Liver (tissue), 9 donors: ENCODE results near the gene DPP9. TPM values are rescaled to one million over a fixed set of nuclear protein-coding genes. Genes with fewer than 3 reads are reported as not detected.

ENCODE experiments used
- DNase-seq: peaks from one replicate; pipeline ENCODE4 v3.0.0-alpha.2; 2017; ENCODE audit warnings: low spot score
- H3K27ac ChIP-seq, 2 donors: one replicate each; pipeline ENCODE4 v1.7.0; 2013; ENCODE audit warnings: inconsistent platforms in 2 of 2, low read length in 2 of 2, control low read depth in 1 of 2, low read depth in 1 of 2, mild to moderate bottlenecking in 1 of 2
- H3K27me3 ChIP-seq, 4 donors: one replicate each; pipeline versions ENCODE4 v1.6.1 to v1.7.0; 2013; ENCODE audit warnings: low read length in 3 of 4, inconsistent platforms in 1 of 4, mild to moderate bottlenecking in 1 of 4, moderate library complexity in 1 of 4; ENCODE audit not compliant: control insufficient read depth in 4 of 4, insufficient read depth in 4 of 4
- H3K36me3 ChIP-seq, 4 donors: one replicate each; pipeline versions ENCODE4 v1.6.1 to v1.7.0; 2013; ENCODE audit warnings: low read length in 3 of 4, mild to moderate bottlenecking in 3 of 4, low read depth in 1 of 4, moderate library complexity in 1 of 4; ENCODE audit not compliant: control insufficient read depth in 4 of 4, insufficient read depth in 3 of 4
- H3K4me1 ChIP-seq, 4 donors: one replicate each; pipeline versions ENCODE4 v1.6.1 to v1.7.0; 2013; ENCODE audit warnings: low read length in 3 of 4, mild to moderate bottlenecking in 3 of 4, moderate library complexity in 1 of 4; ENCODE audit not compliant: control insufficient read depth in 4 of 4, insufficient read depth in 4 of 4
- H3K4me3 ChIP-seq, 3 donors: one replicate each; pipeline versions ENCODE4 v1.6.1 to v1.7.0; 2013; ENCODE audit warnings: low read length in 3 of 3, control low read depth in 1 of 3, low read depth in 1 of 3, mild to moderate bottlenecking in 1 of 3
- H3K9ac ChIP-seq, 2 donors: one replicate each; pipeline ENCODE4 v1.7.0; 2013; ENCODE audit warnings: low read length in 2 of 2, mild to moderate bottlenecking in 2 of 2, moderate library complexity in 2 of 2, control low read depth in 1 of 2, low read depth in 1 of 2
- H3K9me3 ChIP-seq, 4 donors: one replicate each; pipeline versions ENCODE4 v1.6.1 to v1.7.0; 2013; ENCODE audit warnings: low read length in 3 of 4; ENCODE audit not compliant: control insufficient read depth in 4 of 4
- EGR1 ChIP-seq, 2 donors: IDR thresholded peaks; 2 replicates each; pipeline ENCODE4 v1.6.1; 2016 to 2018; ENCODE audit warnings: antibody characterized with exemption in 2 of 2, low read depth in 2 of 2
- FOXA1 ChIP-seq: IDR thresholded peaks from 2 replicates; pipeline ENCODE4 v1.6.1; 2016; ENCODE audit warnings: antibody characterized with exemption
- FOXA2 ChIP-seq: IDR thresholded peaks from 2 replicates; pipeline ENCODE4 v1.6.1; 2016; ENCODE audit warnings: antibody characterized with exemption
- GABPA ChIP-seq, 2 donors: IDR thresholded peaks in 1 of 2; conservative IDR thresholded peaks in 1 of 2; 2 replicates each; pipeline ENCODE4 v1.6.1; 2016; ENCODE audit warnings: antibody characterized with exemption in 2 of 2, mild to moderate bottlenecking in 1 of 2, moderate library complexity in 1 of 2
- HNF4A ChIP-seq, 2 donors: conservative IDR thresholded peaks; 2 replicates each; pipeline ENCODE4 v1.6.1; 2016; ENCODE audit warnings: antibody characterized with exemption in 2 of 2, mild to moderate bottlenecking in 2 of 2
- HNF4G ChIP-seq: IDR thresholded peaks from 2 replicates; pipeline ENCODE4 v1.6.1; 2016; ENCODE audit warnings: antibody characterized with exemption
- JUND ChIP-seq, 2 donors: IDR thresholded peaks; 2 replicates each; pipeline ENCODE4 v1.6.1; 2016; ENCODE audit warnings: antibody characterized with exemption in 2 of 2
- RAD21 ChIP-seq, 2 donors: IDR thresholded peaks; 2 replicates each; pipeline ENCODE4 v1.6.1; 2016; ENCODE audit warnings: antibody characterized with exemption in 2 of 2, mild to moderate bottlenecking in 2 of 2
- RXRA ChIP-seq, 2 donors: IDR thresholded peaks; 2 replicates each; pipeline ENCODE4 v1.6.1; 2017 to 2018; ENCODE audit warnings: antibody characterized with exemption in 2 of 2, mild to moderate bottlenecking in 1 of 2
- TAF1 ChIP-seq: conservative IDR thresholded peaks from 2 replicates; pipeline ENCODE4 v1.6.1; 2016; ENCODE audit warnings: antibody characterized with exemption, mild to moderate bottlenecking
- YY1 ChIP-seq: IDR thresholded peaks from 2 replicates; pipeline ENCODE4 v1.6.1; 2016; ENCODE audit warnings: antibody characterized with exemption, mild to moderate bottlenecking
- WGBS: extraction: QIAGEN DNeasy Blood & Tissue Kit; methylation state at CpG from one replicate; pipeline ENCODE4 v1.1.7; 2013; 5-methylcytosine and 5-hydroxymethylcytosine counted together
- polyA plus RNA-seq, 2 donors: library from polyadenylated mRNA; stranded (reverse) in 1 of 2; unstranded in 1 of 2; fragments of 200-250 nt in 1 of 2; fragments of >200 nt in 1 of 2; fragmentation: Nextera tagmentation in 1 of 2; extraction: Ambion mirVana in 1 of 2; gene quantifications; one replicate each; pipeline versions ENCODE4 v1.2.1 to v1.2.3, GENCODE V29; 2013 to 2015
- total RNA-seq, 2 donors: library from RNA; depleted of rRNA; stranded (reverse); fragments of >200 nt; gene quantifications; one replicate each; pipeline ENCODE4 v1.2.3, GENCODE V29; 2014
- TF ChIP-seq, protein P1 (sequence below): IDR thresholded peaks from 2 replicates; pipeline ENCODE4 v1.6.1; 2016; ENCODE audit warnings: antibody characterized with exemption
- TF ChIP-seq, protein P2 (sequence below): fragments of 150-350 bp; IDR thresholded peaks from 2 replicates; pipeline ENCODE4 v1.5.1; 2017; ENCODE audit warnings: improper control_type of control experiment, low read depth, low read length; ENCODE audit not compliant: missing input control
- TF ChIP-seq, protein P3 (sequence below): IDR thresholded peaks from 2 replicates; pipeline ENCODE4 v1.6.1; 2016; ENCODE audit warnings: antibody characterized with exemption
- TF ChIP-seq, protein P4 (sequence below): IDR thresholded peaks from 2 replicates; pipeline ENCODE4 v1.6.1; 2016; ENCODE audit warnings: antibody characterized with exemption, mild to moderate bottlenecking
- TF ChIP-seq, protein P5 (sequence below): IDR thresholded peaks from 2 replicates; pipeline ENCODE4 v1.6.1; 2016; ENCODE audit warnings: antibody characterized with exemption
- donor health status: healthy.
- donor health status: healthy.
- donor health status: healthy.
- donor health status: healthy.
- donor health status: healthy.

DPP9 gene
- total and polyA plus RNA-seq, 4 donors, result 20.5 to 74.5 (median 40.3) TPM

DNA sequence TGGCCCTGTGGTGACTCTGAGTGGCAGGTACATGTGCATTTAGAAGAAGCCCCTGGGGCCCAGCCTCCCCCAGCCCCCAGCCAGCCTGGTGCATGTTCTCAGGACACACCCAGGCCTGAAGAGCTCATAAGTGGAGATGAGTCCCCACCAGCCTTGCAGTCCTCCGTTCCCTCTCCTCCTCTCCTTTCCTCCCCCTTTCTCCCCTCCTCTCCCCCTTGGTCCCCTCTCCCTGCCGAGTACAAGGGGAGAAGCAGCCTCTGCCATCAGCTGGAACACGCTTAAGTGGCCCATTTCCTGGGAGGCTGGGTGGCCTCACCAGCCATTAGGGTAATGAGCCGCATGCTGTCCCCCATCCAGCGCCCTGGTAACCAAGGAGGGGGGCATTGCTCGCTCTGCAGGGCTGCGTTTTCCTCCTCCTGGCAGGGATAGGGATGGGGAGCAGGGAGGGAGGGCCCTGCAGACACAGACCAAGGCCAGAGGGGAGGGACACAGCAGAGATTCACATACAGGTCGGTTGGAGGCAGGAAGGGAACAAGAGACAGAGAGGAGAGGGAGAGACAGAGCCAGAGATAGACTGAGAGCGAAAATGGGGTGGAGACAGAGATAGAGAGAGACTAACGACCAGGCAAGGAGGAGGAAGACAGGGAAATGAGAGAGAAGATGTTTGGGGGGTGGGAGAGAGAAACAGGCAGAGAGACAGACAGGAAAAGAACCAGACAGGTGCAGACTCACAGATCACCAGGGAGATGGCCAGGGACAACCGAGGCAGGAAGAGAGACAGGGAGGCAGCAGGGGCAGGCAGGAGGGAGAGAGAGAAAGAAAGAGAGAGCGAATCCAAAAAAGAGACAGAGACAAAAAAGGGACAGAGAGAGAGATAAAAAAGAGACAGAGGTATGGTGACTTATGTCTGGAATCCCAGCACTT is 19.3 kb upstream of the DPP9 start:
- Histone ChIP-seq H3K27me3 (no peaks in the 10 kb centered on the region), H3K4me3 (no peak overlapping the region), H3K4me1 (no peaks in the 10 kb centered on the region), H3K36me3 (no peaks in the 10 kb centered on the region), H3K9me3 (no peaks in the 10 kb centered on the region), H3K9ac (no peak overlapping the region), H3K27ac (no peak overlapping the region)
- 54% methylated on average over 12 of the region's 12 CpGs for WGBS
- no peak for DNase-seq
- TF ChIP-seq JUND (IDR thresholded peaks at IDR 0.05), result no peak
- TF ChIP-seq HNF4G, result no peak
- no peak for TF ChIP-seq RXRA (IDR thresholded peaks at IDR 0.05)
- TF ChIP-seq, protein P1, sequence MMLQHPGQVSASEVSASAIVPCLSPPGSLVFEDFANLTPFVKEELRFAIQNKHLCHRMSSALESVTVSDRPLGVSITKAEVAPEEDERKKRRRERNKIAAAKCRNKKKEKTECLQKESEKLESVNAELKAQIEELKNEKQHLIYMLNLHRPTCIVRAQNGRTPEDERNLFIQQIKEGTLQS, result no peak
- TF ChIP-seq, protein P2, sequence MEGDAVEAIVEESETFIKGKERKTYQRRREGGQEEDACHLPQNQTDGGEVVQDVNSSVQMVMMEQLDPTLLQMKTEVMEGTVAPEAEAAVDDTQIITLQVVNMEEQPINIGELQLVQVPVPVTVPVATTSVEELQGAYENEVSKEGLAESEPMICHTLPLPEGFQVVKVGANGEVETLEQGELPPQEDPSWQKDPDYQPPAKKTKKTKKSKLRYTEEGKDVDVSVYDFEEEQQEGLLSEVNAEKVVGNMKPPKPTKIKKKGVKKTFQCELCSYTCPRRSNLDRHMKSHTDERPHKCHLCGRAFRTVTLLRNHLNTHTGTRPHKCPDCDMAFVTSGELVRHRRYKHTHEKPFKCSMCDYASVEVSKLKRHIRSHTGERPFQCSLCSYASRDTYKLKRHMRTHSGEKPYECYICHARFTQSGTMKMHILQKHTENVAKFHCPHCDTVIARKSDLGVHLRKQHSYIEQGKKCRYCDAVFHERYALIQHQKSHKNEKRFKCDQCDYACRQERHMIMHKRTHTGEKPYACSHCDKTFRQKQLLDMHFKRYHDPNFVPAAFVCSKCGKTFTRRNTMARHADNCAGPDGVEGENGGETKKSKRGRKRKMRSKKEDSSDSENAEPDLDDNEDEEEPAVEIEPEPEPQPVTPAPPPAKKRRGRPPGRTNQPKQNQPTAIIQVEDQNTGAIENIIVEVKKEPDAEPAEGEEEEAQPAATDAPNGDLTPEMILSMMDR, result no peak
- TF ChIP-seq, protein P3, sequence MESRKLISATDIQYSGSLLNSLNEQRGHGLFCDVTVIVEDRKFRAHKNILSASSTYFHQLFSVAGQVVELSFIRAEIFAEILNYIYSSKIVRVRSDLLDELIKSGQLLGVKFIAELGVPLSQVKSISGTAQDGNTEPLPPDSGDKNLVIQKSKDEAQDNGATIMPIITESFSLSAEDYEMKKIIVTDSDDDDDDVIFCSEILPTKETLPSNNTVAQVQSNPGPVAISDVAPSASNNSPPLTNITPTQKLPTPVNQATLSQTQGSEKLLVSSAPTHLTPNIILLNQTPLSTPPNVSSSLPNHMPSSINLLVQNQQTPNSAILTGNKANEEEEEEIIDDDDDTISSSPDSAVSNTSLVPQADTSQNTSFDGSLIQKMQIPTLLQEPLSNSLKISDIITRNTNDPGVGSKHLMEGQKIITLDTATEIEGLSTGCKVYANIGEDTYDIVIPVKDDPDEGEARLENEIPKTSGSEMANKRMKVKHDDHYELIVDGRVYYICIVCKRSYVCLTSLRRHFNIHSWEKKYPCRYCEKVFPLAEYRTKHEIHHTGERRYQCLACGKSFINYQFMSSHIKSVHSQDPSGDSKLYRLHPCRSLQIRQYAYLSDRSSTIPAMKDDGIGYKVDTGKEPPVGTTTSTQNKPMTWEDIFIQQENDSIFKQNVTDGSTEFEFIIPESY, result no peak
- TF ChIP-seq GABPA (IDR thresholded peaks at IDR 0.05 in 1 of 2, conservative IDR thresholded peaks at IDR 0.05 in 1 of 2), result no peak
- TF ChIP-seq HNF4A (conservative IDR thresholded peaks at IDR 0.05), result no peak
- TF ChIP-seq EGR1 (IDR thresholded peaks at IDR 0.05; ENCODE audit: low read depth in 2 of 2), result no peak
- no peak for TF ChIP-seq YY1

DNA sequence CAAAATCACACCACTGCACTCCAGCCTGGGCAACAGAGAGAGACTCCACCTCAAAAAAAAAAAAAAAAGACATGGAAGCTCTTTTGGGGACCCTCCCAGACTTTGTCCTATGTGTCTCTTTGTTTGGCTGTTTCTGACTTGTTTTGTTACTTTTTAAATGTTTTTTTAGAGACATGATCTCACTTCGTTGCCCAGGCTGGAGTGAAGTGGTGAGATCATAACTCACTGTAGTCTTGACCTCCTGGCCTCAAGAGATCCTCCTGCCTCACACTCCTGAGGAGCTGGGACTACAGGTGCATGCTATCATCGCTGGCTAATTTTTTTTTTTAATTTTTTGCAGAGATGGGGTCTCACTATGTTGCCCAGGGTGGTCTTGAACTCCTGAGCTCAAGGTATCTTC is 16.4 kb upstream of the DPP9 start:
- Histone ChIP-seq H3K27me3 (no peaks in the 10 kb centered on the region), H3K36me3 (no peaks in the 10 kb centered on the region), H3K4me1 (no peaks in the 10 kb centered on the region), H3K9ac (no peak overlapping the region), H3K4me3 (no peak overlapping the region), H3K9me3 (no peaks in the 10 kb centered on the region), H3K27ac (no peak overlapping the region)
- 78% methylated on average over 2 of the region's 2 CpGs for WGBS
- TF ChIP-seq YY1 (no peak), EGR1 (IDR thresholded peaks at IDR 0.05; ENCODE audit: low read depth in 2 of 2) (no peak), JUND (IDR thresholded peaks at IDR 0.05) (no peak), FOXA1 (no peak), RAD21 (IDR thresholded peaks at IDR 0.05) (no peak), GABPA (IDR thresholded peaks at IDR 0.05 in 1 of 2, conservative IDR thresholded peaks at IDR 0.05 in 1 of 2) (no peak), FOXA2 (no peak), HNF4G (no peak), TAF1 (no peak), HNF4A (conservative IDR thresholded peaks at IDR 0.05) (no peak), RXRA (IDR thresholded peaks at IDR 0.05) (no peak)
- TF ChIP-seq, protein P4, sequence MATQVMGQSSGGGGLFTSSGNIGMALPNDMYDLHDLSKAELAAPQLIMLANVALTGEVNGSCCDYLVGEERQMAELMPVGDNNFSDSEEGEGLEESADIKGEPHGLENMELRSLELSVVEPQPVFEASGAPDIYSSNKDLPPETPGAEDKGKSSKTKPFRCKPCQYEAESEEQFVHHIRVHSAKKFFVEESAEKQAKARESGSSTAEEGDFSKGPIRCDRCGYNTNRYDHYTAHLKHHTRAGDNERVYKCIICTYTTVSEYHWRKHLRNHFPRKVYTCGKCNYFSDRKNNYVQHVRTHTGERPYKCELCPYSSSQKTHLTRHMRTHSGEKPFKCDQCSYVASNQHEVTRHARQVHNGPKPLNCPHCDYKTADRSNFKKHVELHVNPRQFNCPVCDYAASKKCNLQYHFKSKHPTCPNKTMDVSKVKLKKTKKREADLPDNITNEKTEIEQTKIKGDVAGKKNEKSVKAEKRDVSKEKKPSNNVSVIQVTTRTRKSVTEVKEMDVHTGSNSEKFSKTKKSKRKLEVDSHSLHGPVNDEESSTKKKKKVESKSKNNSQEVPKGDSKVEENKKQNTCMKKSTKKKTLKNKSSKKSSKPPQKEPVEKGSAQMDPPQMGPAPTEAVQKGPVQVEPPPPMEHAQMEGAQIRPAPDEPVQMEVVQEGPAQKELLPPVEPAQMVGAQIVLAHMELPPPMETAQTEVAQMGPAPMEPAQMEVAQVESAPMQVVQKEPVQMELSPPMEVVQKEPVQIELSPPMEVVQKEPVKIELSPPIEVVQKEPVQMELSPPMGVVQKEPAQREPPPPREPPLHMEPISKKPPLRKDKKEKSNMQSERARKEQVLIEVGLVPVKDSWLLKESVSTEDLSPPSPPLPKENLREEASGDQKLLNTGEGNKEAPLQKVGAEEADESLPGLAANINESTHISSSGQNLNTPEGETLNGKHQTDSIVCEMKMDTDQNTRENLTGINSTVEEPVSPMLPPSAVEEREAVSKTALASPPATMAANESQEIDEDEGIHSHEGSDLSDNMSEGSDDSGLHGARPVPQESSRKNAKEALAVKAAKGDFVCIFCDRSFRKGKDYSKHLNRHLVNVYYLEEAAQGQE, result no peak
- TF ChIP-seq, protein P3, result no peak
- TF ChIP-seq, protein P1, result no peak
- TF ChIP-seq, protein P5, sequence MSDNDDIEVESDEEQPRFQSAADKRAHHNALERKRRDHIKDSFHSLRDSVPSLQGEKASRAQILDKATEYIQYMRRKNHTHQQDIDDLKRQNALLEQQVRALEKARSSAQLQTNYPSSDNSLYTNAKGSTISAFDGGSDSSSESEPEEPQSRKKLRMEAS, result no peak
- TF ChIP-seq, protein P2, result no peak
- DNase-seq, result no peak
